HG03565 (cell line): Measurements from ENCODE around the gene CST7.
A peak's percentile ranks its signal among the peaks of the same experiment; 100 is the strongest.

Source experiments
- ATAC-seq: cut with Tn5 transposase; IDR thresholded peaks from one replicate; pipeline ENCODE4 v1.9.1; 2021; ENCODE audit warnings: mild to moderate bottlenecking, moderate library complexity; ENCODE audit not compliant: unreplicated experiment

Gene CST7

GRCh38 chr20:24983896-24984295, 34.8 kb downstream of the CST7 start:
- ATAC-seq: no peak

GRCh38 chr20:24984961-24985640, 36.0 kb downstream of the CST7 start:
- ATAC-seq: no peak

DNA sequence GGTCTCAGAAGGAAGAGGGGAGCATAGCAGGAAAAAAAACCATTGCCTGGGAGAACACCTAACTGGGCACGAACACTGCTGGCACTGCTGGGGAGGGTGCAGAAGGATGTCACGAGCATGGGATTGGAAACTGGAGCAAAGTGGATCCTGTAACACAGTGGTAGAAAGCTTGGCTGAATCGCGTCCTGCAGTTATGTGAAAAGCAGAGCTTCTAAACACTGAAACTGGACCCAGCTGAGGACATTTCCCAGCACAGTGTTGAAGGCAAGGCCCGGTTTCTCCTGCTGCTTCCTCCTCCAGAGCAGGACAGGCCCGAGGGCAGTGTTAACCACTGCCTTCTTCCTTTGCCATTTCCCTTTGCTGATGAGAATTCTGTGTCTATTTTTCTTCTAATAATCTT, 36.7 kb downstream of the CST7 start:
- ATAC-seq: no peak

DNA sequence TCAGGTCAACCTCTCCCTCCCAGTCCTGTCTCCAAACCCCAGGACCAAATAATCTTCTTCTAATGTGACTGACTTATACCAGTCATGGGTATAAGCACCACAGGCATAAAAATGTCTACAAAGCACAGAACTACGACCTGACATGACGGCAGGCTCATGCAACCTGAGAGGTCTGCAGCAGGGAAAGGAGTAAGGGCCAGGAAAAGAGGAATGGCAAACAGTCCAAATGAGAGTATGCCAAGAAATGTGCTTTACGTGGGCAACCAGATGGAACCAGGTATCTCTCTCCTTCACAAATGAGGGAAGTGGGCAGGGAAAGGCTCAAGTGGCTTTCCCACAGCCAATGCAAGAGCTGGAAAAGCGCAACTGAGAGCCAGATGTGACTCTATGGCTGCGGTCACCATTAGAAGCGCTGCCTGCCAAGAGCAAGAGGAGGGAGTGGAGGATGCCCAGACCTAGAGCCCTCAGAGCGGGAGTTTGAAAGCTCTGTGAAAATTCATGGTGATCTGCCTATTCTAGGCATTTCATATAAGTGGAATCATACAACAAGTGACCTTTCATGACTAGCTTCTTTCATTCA, 37.5 kb downstream of the CST7 start:
- no peak for ATAC-seq

DNA sequence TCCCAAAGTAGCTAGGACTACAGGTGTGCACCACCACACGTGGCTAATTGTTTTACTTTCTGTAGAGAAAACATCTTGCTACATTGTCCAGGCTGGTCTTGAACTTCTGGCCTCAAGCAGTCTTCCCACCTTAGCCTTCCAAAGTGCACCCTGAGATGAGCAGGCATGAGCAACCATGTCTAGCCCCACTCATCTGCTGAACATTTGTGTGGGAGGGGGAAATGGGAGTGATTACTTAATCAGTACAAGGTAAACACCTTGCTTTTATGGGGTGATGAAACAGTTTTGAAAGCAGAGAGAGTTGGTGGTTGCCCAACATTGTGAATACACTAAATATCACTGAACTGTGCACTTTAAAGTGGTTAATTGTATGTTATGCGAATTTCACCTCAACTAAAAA, 38.2 kb downstream of the CST7 start:
- no peak for ATAC-seq

GRCh38 chr20:24987873-24988835, 39.1 kb downstream of the CST7 start:
- no peak for ATAC-seq

DNA sequence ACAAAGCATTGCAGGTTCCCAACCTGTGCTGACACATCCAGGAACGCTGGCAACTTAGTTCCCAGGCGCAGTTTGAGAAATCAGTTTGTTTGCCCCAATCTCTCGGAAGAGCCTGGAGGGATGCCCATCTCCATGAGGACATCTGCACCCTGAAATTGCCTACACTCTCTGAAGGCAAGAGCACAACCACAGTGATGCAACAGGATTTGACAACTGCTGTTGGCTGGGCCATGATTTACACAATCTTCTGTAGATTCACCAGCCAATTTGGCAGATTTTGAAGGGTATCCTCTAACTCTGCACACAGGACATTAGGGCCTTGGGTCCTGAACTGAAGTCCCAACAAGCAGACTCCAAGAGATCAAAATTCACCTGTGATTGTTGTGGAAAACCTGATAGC, 40.1 kb downstream of the CST7 start:
- ATAC-seq: no peak

GRCh38 chr20:24990810-24991252, 41.8 kb downstream of the CST7 start:
- no peak for ATAC-seq

DNA sequence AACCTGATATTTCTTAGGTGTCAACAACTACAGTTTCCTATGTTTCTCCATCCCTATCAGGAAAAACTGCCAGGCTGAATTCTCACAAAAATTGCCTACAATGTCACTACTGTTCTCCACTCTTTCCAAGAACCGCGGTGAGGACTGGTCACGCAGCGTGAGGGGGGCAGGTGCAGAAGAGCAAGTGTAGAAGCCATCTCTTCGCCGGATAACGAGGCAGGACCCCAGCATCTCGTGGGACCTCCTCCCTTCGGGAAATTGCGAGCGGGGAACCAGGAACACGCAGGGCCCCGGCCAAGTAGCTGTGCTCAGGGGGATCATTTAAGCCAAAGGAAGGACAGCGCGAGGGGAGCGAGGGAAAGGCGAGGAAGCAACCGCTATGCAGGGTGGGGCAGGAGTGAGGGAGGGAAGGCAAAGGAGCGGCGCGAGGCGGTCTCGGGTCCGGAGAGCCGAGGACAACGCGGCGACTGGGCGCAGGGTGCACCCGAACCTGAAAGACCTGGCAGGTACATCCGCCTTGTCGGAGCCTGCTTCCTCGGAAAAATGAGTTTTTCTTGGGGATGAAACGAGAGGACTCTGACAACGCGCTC, 42.9 kb downstream of the CST7 start:
- peak; percentile 3 for ATAC-seq

DNA sequence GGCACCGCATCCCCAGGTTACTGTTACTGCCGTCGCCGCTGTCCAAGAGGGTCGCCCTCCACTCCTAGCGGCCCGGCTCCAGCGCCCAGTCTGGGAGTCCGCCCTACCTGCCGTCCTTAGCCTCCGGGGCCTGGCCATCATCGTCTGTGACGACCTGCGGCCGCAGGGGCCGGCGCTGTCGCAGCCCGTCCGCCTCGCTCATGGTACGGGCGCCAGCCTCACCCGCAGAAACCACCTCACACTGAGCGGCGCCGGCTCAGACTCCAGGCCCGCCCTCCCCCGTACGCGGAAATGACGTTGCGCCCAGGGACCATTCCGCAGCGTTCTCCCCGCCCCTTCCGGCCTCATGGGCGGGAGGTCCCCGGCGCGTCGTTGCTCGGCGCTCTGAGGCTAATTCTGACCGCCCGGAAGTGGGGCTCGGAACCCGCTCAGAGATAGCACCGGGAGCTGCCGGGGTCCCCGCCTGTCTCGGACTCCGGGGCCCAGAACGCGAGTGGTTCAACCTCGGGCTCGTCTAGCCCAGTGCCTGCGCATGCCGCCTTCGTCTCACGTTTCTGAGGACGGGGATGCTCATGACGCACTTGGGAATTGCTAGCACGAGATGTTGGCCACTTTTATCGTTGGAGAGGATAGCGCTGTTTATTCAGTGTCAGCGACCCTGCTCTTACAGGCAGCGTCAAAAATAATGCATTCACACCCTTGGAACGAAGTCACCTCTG, 43.6 kb downstream of the CST7 start, which contains the start of gene APMAP:
APMAP (minus strand) TSS at position 265 of the 719 bp plus-strand sequence; CDS start at position 202, 63 bp downstream.
- peak; percentile 90 for ATAC-seq

GRCh38 chr20:24993337-24994185, 44.5 kb downstream of the CST7 start:
- ATAC-seq: no peak

GRCh38 chr20:24994186-24994465, 45.1 kb downstream of the CST7 start:
- ATAC-seq: no peak

DNA sequence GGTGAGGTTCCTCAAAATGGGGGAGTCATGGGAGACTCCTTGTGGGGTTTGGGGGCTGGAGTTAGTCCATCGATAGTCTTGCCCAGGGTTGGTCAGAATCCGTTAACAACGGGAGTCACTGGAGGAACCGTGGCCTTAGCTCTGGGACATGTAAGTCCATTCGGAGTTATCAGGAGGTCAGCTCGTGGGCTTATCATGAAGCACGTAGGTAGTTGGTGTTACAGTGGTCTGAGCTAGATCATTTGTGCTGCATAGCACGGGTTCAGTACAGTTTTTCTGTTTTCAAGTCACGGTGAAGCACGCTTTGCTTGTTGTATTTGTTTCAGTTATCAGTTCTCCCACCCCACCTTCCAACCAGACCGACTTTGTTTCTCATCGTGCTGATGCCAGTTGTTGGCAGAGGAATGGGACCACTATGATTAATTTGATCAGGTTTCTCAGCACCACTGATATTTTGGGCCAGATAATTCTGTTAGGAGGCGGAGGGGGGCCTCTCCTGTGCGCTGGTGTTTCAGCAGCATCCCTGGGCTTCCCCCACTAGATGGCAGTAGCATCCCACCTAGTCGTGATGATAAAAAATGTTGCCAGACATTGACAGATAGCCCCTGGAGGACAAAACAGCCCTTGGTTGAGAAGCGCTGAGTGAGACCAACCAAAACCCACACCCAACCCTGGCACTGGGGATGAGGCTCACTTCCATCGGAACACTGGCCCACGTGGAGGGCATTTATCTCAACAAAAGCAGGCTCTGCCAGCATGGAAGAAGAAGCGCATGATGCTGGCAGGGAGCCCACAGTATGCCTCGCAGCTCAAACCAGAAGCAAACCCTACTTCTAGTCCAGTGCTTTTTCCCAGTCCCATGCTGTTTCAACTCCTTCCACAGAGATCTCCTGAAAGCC, 45.6 kb downstream of the CST7 start:
- no peak for ATAC-seq

DNA sequence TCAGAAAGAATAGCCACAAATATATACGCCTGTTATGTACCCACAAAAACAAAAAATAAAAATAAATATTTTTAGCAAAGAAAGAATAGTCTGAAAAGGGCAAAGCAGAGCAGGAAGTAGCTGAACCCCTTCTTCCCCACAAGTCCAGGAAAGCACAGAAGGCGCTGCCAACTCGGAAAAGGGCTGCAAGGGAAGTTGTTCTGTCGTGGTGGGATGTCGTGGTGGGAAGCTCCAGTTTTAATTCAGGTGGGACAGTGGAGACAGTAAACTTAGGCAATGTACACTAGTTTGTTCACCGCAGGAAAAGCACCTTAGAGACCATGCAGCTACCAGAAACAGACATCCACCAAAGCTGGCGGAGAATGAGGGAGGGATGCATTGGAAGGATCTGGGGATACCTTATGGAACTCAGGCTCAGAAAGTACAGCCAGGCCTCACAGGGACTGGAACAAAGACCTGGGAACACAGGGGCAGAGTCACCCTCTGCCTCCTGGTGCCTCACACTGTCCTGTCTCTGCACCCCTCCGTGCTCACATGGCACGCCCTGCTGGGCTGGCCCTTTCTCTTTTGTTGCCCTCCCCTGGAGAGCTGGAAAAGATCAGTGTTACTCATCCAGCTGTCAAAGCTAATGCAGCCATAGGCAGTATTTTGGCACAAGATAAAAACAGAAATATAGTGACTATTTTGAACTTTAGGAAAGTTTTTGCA, 46.8 kb downstream of the CST7 start:
- no peak for ATAC-seq

DNA sequence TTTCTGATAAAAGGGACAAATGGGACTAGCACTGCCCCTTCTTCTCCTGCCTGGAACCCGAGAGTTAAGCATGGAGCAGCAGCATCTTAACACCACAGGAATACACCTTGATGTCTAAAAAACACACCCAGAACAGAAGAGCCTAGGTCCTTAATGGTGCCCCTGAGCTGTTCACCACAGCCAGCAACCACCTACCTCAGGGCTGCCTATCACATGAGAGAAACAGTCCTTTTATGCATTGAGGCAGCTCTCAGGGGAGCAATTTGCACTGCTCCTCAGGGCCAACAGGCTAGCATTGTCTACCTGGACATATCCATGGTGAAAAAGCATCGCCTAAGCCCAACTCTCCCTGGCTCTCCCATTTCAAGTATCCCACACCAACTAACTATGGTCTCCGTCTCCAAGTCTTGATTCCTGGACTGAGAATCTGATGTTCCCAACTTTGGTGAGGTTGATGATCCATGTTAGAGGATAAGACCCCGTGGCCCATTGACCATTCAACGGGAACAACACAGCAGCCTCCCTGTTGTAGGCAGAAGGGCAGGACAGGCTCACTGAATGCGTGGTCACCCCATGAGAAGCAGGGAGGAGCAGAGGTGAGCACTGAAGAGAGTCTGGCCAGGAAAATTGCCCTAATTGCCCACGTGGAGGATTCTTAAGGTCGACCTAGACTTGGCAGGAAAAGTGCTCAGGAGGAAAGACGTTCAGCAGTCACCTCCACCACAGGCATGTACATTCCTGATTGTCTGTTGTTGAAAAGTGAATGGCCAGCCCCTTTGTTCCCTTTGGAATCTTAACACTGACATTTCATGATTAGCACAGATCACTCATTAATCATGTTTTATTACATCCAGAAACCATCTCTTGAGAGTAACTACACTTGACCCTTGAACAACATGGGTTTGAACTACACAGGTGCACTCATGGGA, 47.6 kb downstream of the CST7 start:
- no peak for ATAC-seq

DNA sequence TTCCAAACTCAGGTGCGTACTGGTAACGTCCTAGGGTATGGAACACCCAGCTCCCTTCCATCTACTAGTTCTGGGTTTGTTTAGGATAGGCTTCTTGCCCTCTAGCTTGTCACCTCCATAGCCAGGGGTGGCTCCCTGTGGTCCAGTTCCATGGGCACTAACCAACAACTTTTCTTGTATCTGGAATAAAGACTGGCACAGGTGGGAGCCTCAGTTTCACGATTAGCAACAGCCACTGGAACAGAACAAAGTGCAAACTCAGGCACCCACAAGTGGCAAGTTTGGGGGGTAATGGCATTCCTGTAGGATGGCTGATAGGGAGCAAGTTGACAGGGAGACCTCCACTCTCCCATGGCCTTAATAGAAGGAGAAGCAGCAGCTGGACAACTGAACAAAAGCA, 49.1 kb downstream of the CST7 start:
- no peak for ATAC-seq
